HS-5 (cell line): ENCODE data around the gene ACSM2B.
"Not testable (repeated sequence)": the region's sequence is repeated elsewhere in the genome, so short reads cannot be mapped to it uniquely, and the experiment has no call there.

Source experiments
- DNase-seq: peaks from one replicate; pipeline ENCODE4 v3.0.0-alpha.2; 2012; ENCODE audit warnings: low read depth

The ACSM2B gene, protein sequence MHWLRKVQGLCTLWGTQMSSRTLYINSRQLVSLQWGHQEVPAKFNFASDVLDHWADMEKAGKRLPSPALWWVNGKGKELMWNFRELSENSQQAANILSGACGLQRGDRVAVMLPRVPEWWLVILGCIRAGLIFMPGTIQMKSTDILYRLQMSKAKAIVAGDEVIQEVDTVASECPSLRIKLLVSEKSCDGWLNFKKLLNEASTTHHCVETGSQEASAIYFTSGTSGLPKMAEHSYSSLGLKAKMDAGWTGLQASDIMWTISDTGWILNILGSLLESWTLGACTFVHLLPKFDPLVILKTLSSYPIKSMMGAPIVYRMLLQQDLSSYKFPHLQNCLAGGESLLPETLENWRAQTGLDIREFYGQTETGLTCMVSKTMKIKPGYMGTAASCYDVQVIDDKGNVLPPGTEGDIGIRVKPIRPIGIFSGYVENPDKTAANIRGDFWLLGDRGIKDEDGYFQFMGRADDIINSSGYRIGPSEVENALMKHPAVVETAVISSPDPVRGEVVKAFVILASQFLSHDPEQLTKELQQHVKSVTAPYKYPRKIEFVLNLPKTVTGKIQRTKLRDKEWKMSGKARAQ

DNA sequence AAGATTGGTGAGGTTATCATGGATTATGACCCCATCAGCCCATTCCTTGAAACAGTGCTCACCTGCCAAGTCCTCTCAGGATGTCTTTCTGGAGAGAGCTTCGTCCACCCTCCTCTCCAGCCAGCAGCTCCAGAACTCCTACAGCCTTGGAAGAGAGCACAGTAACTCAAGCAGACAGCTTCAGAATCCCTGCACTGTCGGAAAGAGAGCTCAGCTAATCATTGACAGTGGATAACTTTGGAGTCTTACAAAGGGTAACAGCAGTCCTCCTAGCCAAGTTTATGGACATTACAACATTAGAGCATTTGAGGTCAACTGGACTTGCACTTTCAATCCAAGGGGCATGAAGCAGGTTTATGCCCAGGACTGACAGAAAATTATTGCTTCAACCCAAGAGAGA is at the start of gene ACSM2B:
TSS of gene ACSM2B (minus strand) at position 223 of the 400 bp plus-strand sequence. CDS start 11,522 bp downstream, outside the sequence.
- DNase-seq, result not testable (repeated sequence)

DNA sequence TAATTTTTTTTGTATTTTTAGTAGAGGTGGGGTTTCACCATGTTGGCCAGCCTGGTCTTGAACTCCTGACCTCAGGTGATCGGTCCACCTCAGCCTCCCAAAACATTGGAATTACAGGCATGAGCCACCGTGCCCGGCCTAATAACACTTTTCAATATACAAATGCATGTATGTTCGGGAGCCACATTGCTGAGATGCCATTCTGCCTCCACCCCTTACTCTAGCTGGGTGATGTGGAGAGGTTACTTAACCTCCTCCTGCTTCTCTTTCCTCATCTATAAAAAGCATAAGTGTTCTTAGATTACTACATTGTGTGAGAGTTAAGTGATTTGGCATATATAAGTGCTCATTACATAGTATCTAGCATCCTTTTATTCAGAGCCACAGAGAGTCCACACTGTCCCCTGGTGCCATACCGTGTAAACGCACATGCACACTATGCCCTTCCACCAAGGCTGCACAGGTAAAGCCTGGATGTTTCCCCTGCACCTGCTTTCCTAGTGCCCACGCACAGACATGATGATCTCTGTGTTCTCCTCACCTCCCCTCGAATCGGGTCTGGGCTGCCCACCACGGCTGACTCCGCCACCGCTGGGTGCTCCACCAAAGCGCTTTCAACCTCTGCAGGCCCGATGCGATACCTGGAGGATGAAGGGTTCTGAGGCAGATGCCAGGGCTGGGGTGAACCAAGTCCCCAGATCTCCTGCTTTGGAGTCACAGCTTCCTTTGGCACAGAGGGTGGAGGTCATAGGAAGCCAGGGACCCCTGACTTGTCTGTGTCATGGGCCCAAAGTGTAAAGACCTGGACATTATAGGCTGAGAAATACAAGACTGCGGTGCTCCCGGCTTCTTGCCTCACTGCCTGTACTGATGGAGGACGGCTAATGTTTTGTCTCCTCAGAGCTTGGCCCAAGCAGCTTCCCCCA is 49.0 kb upstream of the ACSM2B start:
- no peak for DNase-seq

DNA sequence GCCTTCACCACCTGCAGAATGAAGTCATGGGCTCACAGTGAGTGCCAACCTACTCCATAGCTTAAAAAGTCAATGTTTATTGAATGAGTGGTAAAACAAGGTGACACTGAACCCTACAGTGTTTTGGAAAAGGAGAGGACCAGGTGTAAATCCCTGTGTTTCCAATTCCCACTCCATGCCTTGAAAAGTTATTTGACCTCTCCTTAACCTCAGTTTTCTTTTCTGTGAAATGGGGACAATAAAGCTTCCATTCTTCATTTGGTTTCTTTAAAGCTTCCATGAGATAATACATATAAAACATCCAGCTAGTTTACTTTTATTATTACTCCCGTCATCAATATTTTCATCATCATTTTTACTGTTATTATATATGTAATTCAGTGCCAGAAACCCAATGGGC is 48.0 kb upstream of the ACSM2B start:
- DNase-seq, result no peak

DNA sequence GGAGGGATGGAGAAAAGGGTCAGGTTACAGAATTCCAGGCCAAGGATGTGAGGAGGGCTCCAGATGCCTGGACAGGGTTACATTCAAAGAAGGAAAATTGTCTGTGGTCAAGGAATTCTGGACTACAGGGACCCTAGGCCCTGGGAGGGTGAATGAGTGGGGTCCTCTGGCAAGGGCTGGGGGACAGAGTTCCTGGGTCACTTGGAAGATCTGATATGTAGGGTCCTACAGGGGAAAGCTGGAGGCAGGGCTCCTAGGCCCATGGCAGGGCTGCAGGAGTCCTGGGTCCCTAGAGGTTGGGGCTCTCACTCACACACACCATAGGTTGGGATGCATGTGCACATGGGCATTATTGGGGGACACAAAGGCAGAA is 46.3 kb upstream of the ACSM2B start:
- DNase-seq, result no peak

DNA sequence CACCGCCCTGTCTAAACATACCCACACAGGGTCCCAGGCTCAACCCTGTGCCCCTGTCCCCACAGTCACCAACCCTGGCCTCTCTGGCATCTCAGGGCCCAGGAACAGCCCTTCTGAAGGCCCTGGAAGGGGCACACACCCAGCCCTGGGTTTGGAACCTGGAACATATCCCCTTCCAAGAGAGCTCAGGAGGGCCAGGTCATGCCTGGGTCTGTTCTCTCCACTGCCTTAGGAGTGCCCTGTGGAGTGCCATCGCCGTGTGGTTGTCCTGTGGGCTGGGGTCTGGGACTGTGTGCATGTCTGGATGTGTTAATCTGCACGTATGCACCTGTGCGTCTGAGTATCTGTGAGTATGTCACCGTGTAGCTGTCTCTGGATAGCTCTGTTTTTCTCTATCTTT is 45.2 kb upstream of the ACSM2B start:
- no peak for DNase-seq

DNA sequence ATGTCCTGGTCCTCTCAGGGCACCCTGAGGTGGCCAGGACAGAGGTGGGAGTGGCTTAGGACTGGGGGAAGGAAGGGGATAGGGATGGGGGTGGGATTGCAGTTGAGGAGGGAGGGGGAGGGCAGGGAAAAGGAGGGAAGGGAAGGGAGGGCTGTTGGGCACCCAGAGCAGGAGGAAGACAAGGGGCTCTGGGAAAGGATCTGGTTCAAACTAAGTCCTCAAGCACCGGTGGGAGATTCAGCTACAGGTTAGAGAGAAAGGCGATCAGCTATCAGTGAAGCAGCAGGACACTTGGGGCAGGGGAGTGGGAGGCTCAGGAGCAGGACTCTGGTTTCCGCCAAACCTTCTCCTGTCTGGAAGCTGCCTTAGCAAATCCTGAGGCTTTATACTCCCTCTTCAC is 44.6 kb upstream of the ACSM2B start:
- DNase-seq, result no peak

DNA sequence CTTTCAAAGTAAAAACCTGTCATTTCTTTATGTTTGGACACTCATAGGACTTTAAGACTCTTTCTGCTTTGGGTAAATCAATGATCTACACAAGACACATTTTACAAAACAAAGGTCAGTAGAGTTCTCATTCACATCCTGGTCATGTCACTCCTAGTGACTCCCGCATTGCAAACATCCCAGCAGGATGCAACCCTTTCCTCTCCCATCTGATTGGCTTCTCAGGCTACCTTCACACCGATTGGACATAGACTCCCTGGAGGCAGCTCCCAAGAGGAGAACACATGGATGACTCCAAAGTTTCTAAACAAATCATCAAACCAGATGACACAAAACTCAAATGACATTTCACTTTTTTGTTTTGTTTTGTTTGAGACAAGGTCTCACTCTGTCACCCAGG is 43.8 kb upstream of the ACSM2B start:
- DNase-seq, result no peak

DNA sequence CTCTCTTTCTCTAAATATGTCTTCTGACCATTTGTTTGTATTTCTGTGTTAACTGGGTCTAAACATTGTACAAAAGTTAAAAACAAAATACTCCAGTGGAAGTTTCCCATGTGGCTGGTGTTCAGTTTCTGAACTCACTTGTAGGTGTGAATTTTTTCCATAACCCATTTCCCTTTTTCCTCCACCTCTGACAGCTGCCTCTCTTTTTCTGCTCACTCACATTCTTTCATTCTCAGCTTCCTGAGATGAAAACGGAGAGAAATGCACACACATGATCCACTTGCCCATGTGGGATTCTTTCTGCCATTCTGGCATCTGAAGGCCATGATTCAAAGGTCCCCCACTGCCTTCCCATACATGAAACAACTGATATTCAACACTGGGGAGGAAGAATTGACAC is 41.1 kb upstream of the ACSM2B start:
- no peak for DNase-seq

DNA sequence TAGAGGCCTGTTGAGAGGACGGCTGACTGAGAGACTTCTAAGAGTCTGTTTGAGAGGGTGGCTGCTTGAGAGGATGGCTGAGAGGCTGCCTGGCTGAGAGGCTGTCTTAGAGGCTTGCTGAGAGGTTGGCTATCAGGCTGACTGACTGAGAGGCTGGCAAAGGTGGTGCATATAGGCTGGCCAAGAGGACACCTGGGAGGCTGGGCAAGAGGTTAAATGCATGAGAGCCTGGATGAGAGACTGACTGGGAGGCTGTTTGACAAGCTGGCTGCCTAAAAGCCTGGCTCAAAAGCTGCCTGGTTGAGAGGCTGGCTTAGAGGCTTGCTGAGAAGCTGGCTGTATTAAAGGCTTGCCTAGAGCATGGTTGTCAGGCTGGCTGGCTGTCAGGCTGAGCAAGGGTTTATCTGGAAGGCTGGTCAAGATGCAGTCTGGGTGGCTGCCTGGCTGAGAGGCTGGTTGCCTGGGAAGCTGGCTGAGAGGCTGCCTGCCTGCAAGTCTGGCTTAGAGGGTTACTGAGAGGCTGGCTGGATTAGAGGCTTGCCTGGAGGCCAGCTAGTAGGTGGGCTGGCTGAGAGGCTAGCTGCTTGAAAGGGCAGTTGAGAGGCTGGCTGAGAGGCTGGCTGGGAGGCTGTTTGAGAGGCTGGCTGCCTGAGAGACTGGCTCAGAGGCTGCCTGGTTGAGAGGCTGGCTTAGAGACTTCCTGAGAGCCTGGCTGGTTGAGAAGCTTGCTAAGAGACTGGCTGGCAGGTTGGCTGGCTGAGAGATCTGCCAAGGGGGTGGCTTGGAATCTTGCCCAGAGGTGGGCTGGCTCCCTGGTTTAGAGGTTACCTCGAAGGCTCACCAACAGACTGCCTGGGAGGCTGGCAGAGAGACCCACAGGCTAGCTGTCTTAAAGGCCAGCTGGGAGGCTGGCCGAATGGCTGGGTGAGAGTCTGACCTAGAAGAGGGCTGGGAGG is 38.3 kb upstream of the ACSM2B start:
- no peak for DNase-seq

DNA sequence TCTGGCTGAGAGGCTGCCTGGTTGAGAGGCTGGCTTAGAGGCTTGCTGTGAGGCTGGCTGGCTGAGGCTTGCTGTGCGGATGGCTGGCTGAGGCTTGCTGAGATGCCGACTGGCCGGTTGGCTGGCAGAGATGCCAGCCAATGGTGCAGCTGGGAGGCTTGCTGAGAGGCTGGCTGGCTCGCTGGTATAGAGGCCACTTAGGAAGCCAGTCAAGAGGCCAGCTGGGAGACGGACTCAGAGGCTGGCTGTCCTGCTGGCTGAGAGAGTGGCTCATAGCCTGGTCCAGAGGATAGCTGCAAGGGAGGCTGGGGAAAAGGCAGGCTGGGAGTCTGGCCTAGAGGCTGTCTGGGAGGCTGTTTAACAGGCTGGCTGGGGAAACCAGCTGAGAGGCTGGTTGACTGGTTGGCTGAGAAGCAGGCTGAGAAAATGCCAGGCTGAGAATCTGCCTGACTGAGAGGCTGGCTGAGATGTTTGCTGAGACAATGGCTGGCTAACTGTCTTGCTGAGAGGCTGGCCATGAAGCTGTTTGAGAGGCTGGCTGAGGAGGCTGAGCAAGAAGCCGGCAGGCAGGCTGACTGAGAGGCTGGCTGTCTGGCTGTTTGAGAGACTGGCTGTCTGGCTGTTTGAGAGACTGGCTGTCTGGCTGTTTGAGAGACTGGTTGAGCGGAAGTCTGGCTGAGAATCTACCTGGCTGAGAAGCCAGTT is 37.5 kb upstream of the ACSM2B start:
- no peak for DNase-seq

DNA sequence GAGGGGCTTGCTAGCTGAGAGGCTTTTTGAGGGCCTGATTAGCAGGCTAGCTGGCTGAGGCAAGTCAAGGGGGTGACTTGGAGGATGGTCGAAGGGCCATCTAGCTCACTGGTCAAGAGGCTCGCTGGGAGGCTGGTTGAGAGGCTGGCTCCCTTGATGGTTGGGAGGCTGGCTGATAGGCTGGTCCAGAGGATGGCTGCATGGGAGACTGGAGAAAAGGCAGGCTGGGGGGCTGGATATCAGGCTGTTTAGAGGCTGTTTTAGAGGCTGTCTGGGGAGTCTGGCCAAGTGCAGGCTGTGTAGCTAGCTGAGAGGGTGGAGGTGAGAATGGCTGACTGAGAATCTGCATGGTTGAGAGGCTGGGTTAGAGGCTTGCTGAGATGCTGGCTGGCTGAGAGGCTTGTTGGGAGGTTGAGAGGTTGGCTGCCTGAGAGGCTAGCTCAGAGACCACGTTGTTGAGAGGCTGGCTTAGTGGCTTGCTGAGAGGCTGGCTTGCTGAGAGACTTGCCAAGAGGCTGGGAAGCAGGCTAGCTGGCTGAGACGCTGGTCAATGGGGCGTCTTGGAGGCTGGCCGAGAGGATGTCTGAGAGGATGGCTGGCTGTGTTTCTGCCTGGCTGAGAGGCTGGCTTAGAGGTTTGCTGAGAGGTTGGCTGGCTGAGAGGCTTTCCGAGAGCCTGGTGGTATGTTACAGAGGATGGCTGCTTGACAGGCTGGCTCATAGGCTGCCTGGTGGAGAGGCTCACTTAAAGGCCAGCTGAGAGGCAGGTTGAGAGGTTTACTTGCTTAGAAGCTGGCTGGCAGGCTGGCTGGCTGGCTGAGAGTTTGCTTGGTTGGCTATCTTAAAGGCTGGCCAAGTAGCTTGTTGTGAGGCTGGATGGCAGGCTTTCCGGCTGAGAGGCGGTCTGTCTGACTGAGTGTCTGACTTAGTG is 36.6 kb upstream of the ACSM2B start:
- no peak for DNase-seq

DNA sequence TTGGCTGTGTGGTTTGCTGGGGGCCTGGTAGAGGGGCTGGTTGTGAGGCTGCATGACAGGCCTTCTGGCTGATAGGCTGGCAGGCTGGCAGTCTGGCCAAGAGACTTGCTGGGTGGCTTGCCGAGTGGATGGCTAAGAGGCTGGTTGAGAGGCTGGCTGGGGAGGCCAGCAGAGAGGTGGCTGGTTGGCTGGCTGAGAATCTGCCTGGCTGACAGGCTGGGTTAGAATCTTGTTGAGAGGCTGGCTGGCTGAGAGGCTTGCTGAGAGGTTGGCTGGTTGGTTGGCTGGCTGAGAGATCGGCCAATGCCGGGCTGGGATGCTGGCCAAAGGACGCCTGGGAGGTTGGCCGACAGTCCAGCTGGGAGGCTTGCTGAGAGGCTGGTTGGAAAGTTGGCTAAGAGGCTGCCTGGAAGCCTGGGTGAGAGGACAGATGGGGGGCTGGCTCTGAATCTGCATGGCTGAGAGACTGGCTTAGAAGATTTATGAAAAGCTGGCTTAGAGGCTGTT is 35.9 kb upstream of the ACSM2B start:
- no peak for DNase-seq

DNA sequence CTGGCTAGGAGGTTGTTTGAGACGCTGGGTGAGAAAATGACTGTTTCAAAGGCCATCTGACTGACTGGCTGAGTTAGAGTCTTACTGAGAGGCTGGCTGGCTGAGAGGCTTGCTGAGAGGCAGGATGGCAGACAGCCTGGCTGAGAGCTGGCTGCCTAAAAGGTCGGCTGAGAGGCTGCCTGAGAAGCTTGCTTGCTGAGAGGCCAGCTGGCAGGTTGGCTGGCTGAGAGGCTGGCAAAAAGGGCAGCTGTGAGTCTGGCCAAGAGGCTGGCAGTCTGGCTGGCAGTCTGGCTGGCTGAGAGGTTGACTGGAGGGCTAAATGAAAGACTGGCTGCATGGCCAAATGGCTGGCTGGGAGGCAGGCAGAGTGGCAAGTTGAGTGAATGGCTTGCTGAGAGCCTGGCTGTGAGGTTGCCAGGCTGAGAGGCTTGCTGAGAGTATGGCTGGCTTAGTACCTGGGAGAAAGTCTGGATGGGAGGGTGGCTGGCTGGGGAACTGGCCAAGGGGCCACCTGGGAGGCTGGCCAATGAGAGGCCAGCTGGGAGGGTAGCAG is 35.3 kb upstream of the ACSM2B start:
- DNase-seq, result no peak

DNA sequence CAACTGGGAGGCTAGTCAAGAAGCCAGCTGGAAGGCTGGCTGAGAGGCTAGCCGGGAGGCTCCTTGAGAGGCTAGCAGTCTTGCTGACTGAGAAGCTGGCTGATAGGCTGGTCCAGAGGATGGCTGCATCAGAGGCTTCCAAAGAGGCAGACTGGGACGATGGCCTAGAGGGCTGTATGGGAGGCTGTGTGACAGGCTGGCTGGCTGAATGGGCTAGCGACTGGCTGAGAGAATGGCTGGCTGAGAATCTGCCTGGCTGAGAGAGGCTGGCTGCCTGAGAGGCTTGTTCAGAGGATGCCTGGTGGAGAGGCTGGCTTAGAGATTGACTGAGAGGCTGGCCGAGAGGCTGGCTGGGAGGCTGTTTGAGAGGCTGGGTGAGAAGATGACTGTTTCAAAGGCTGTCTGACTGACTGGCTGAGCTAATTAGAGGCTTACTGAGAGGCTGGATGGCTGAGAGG is 34.8 kb upstream of the ACSM2B start:
- DNase-seq, result no peak

DNA sequence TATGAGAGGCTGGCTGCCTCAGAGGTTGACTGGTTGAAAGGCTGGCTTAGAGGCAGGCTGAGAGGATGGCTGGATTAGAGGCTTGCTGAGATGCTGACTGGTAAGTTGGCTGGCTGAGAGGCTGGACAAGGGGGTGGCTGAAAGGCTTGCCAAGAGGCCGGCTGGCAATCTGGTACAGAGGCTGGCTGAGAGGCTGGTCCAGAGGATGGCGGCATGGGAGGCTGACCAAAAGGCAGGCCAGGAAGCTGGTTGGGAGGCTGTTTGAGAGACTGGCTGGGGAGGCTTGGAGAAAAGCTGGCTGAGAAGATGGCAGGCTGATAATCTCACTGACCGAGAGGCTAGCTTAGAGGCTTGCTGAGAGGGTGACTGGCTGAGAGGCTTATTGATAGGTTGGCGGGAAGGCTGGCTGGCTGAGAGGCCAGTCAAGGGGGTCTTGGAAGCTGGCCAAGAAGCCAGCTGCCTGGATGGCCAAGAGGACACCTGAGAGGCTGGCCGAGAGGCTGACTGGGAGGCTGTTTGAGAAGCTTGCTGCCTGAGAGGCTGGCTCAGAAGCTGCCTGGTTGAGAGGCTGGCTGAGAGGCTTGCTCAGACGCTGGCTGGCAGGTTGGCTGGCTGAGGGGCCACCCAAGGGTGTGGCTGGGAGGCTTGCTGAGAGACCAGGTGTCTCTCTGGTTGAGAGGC is 34.2 kb upstream of the ACSM2B start:
- no peak for DNase-seq

DNA sequence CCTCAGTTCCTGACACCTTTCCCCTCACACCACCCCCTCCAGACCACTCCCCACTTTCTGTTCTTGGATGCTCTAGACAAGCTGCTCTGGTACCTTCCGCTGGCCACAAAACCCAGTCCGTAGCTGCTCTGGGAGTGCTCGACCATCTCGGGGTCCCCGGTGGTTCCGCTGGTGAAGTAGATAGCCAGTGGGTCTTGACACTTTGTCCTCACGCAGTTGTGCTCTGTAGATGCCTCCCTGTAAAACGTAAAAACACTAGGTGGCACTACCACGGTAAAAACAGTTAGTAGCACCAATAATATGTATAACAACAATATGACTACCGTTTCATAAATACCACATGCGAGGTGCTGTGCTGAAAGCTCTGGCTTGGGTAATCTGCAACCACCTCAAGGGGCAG is 26.0 kb upstream of the ACSM2B start:
- not testable (repeated sequence) for DNase-seq

DNA sequence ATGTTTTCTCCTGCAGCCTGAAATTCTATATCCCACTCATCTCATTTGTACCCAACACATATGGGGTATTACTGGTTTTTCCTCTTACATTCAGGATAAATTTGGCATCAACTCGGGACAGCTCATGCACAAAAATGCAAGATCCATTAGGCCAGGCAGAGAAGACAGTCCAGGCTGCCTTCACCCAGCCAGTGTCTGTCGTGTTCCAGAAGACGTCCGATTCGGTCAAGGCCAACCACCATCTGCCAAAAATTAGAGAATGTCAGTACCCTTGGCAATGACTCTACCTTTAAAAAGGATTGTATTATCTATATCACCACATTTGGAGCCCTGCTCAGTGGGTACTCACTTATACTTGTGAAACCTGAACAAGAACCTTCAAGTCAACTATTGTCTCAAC is 23.3 kb upstream of the ACSM2B start:
- DNase-seq, result not testable (repeated sequence)

DNA sequence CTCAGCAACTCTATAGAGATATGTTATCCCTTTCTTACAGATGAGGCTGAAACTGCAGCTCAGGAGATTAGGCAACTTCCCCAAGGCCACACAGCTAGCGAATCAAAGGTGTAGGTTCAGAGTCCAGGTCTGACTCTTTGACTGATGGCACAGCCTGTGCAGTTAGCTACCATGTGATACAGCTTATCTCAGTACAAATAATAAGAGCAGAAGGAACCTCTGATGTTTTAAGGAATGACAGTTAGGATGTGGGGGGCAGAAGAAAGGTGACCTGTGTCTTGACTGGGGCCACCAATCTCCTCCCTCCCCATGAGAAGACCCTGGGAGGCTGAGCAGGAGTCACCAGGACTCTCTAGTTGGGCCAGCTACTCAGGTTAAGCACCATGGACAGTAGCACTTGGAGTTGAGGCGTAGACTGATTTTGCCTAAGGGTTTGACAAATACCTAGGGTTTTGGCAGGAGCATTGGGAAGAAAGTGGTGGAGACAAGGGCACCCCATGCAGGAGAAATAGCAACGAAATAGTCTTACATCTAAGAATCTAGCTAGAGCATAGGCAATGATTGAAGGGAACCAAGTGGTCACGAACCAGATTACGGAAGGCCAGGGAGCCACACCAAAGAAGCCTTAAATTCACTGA is 22.8 kb upstream of the ACSM2B start:
- DNase-seq, result no peak
